Stimulated activated CD8-positive, alpha-beta memory T cell treated with anti-CD3 and anti-CD28 coated beads, Interleukin-12 subunit alpha, Interleukin-12 subunit beta, amount 100 ng/mL, for 24 hours (primary cell): ENCODE results near the gene GGA2.
"Not testable (repeated sequence)": the region's sequence is repeated elsewhere in the genome, so short reads cannot be mapped to it uniquely, and the experiment has no call there.

Source experiments
- DNase-seq: peaks from one replicate; pipeline ENCODE4 v3.0.0-alpha.2; 2020; ENCODE audit errors: extremely low read depth

The GGA2 gene

GRCh38 chr16:23510164-23510914 is at the start of gene GGA2:
GGA2 (minus strand) TSS chr16:23510494; CDS start chr16:23510411, 83 bp downstream.
- DNase-seq, result peak; percentile 50

- no peak for DNase-seq
These were observed 47.7 kb upstream of the GGA2 start for GRCh38 chr16:23557779-23558702.

- DNase-seq, result peak; percentile 96
These were observed 46.8 kb upstream of the GGA2 start, which contains the start of the genes EARS2 and UBFD1 for GRCh38 chr16:23556881-23557778. EARS2 (minus strand) TSS chr16:23557350; CDS start chr16:23557343, 7 bp downstream. UBFD1 (plus strand) TSS chr16:23557727; CDS start chr16:23557743, 16 bp downstream.

GRCh38 chr16:23554536-23554935 is 44.2 kb upstream of the GGA2 start:
- no peak for DNase-seq

- DNase-seq, result no peak
These were observed 41.9 kb upstream of the GGA2 start for GRCh38 chr16:23552161-23552560.

- DNase-seq, result no peak
These were observed 39.6 kb upstream of the GGA2 start for GRCh38 chr16:23549938-23550337.

- no peak for DNase-seq
These were observed 34.1 kb upstream of the GGA2 start for GRCh38 chr16:23544436-23544835.

- DNase-seq, result not testable (repeated sequence)
These were observed 30.5 kb upstream of the GGA2 start for GRCh38 chr16:23540817-23541178.

- DNase-seq, result no peak
These were observed 29.9 kb upstream of the GGA2 start for GRCh38 chr16:23539984-23540816.

GRCh38 chr16:23538919-23539278 is 28.6 kb upstream of the GGA2 start:
- DNase-seq, result no peak

GRCh38 chr16:23537390-23537789 is 27.1 kb upstream of the GGA2 start:
- DNase-seq, result no peak

GRCh38 chr16:23535901-23536300 is 25.6 kb upstream of the GGA2 start:
- DNase-seq, result no peak

- no peak for DNase-seq
These were observed 24.9 kb upstream of the GGA2 start for GRCh38 chr16:23534868-23535860.

GRCh38 chr16:23532448-23532847 is 22.2 kb upstream of the GGA2 start:
- DNase-seq, result no peak

- DNase-seq, result no peak
These were observed 19.8 kb upstream of the GGA2 start for GRCh38 chr16:23530062-23530461.

GRCh38 chr16:23528644-23529310 is 18.5 kb upstream of the GGA2 start:
- DNase-seq, result no peak

- no peak for DNase-seq
These were observed 17.8 kb upstream of the GGA2 start for GRCh38 chr16:23527961-23528643.

- no peak for DNase-seq
These were observed 14.6 kb upstream of the GGA2 start for GRCh38 chr16:23524886-23525285.
